ENCODE results near the gene MRPL20.
"Not testable (repeated sequence)": the region's sequence is repeated elsewhere in the genome, so short reads cannot be mapped to it uniquely, and the experiment has no call there.

Gene MRPL20

DNA sequence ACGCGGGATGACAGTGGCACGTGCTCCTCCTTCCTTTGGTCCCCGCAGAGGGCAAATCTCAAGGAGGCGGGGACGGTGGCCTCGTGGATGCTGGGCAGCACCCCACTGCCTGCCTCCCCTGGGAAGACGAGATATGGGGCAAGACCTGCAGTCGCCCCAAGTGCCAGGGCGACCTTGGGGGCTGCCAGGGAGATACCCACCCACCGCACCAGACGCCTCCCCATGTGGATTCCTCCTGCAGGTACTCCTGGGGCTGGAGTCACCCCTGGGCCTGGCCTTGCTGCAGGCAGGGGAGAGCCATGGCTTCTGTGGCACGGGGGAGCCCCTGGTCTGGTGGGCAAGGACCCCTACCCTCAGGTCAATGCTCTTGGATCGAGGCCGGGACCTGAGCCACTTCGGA is 26.2 kb downstream of the MRPL20 start:
- DNase-seq, result no peak

GRCh38 chr1:1377540-1378205 is 29.4 kb downstream of the MRPL20 start:
- DNase-seq, result no peak

DNA sequence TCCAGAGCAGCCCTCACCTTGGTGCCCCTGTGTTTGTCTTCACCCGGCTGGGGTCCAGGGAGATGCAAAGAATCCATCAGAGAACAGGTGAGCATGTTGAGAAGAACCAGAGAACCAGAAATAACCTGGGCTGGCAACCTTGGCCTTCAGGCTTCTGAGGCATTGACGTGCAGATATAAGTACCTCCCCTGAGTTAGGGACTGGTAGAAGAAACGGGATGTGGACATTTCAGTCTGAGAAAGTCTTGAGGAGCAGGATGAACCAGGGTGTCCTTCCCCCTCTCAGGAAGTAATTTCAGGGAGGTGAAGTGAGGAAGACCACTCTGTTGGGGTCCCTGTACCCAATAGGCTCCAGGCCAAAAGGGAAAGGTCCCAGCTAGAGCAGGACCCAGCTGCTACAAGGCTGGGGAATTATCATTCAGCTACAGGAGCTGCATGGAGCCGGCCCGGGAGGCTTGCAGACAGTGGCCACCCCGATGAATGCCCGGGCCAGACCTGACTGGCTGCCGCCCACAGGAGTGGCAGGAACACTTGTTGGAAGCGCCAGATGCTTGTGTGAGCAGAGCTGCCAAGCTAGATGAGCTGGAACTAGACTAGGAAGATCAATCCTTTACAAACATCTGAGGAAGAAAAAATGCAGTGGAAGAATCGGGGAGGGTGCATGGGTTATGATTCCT is 30.4 kb downstream of the MRPL20 start:
- DNase-seq, result no peak

DNA sequence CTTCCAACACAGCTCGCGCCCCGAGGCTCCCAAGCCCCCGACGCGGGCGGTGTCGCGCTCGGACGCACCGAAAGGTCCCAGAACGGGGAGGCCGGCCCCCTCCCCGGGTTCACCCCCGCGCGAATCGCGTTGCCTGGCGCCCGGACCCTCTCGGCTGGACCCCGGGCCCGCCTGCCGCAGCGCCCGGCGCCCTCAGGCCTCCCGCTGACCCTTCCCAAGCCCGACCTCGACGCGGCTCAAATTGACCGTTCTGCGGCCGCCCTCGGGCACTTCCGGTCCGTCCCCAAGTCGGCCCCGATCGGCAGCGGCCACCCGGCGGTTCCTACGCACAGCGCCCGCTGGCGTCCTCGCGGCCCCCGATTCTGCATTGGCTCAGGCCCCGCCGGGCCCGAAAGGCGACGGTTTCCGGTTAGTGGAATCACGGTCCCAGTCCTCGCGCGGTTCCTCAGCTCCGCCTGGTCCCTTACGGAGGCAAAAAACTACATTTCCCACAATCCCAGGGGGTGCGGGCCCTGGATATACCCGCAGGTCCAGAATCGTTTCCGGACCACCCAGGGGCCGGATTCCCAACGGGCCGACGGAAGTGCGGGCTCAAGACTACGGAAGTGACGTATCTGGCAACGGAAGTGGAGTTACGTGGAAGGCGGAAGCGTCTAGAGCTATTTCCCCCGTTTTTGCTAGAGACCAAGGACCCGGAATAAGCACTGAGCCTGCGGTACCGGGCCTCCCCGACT is 32.0 kb downstream of the MRPL20 start, which contains the start of gene AURKAIP1:
Gene AURKAIP1, minus strand, starts transcription at position 279 of the 734 bp plus-strand sequence. CDS start 451 bp downstream, outside the sequence.
- DNase-seq, result peak; percentile 100

DNA sequence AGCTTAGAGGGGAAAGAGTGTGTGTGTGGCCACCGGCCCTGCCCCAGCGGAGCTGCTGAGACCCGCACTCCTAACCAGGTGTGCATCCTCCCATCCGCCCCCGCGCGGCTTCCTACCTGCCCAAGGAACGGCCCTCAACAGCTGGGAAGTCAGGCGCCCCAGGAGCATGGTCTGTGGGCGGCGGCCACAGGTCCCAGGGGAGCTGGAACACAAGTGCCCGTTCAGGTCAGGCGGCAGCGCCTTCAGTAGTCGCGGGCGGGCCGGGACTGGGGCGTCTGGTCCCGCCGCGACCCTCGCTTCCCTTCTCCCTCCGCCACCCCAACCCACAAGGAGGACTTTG is 32.5 kb downstream of the MRPL20 start:
- no peak for DNase-seq

DNA sequence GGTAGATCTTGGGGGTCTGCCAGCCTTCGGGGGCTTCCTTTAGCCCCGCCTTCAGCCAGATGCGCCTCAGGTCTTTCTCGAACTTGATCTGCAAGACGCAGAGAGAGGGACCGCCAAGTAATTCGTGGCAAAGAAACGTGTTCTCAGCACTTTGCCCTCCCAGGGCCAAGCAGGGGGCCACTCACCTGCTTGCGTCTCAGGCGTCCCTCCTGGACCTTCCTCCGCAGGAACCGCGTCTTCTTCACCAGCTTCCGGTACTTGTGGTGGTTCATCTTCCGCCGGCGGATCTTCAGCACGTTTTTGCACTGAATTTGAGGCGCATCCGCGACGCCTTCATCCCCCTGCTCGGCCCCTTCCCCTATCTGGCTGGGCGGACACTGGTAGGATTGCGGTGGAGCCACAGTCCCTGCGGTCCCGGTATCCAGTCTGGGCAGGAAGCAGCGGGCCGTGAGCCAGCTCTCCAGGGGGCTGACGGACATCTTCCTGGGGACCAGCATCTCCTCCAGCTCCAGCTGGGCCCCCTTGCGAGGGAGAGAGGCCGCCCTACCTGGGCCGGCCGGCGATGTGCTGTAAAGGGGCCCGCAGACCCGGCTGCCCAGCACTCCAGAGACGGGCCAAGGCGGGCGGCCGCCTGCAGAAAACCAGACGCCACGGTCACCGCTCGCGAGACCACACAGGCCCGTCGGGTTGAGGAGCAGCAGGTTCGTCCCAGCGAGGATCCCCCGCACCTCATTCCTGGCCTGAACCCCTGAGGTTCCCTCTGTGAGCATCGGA is 33.1 kb downstream of the MRPL20 start:
- no peak for DNase-seq

DNA sequence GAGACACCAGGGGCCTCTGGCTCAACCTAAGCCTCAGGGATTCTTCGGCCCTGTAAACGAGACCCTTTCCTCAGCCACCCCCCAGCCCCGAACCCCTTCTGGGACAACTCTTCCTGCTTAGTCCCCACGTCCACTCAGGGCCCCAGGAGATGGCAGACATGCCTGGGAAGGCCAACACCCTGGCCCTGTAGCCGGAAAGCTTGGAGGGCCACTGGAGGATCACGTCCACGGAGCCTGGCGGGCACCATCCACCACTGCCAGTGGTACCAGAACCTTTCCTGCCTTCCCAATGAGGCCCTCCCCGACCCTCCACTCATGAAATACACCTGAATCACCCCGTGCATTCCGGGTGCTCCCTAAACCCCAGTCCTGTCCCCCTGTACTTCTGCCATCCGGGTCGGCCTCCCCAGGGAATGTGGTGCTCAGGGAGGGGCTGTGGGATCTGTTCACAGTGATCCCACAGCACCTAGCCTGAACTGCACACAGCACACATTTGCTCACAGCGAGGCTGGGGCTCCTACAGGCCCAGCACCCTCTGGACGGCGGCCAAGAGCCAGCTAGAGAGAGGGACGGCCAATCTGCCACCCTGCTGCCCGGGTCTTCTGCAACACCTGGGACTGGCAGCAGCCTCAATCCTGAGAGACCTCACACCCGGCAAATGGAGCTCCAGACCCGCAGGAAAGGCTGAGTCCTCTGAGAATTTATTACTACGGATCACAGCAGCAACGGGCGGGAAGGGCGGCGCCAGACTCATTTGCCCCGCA is 33.9 kb downstream of the MRPL20 start:
- DNase-seq, result no peak

- DNase-seq, result peak; percentile 55
Observed at GRCh38 chr1:1371746-1372711, 35.1 kb downstream of the MRPL20 start.

- peak; percentile 79 for DNase-seq
Observed at GRCh38 chr1:1371364-1371745, 35.7 kb downstream of the MRPL20 start.

DNA sequence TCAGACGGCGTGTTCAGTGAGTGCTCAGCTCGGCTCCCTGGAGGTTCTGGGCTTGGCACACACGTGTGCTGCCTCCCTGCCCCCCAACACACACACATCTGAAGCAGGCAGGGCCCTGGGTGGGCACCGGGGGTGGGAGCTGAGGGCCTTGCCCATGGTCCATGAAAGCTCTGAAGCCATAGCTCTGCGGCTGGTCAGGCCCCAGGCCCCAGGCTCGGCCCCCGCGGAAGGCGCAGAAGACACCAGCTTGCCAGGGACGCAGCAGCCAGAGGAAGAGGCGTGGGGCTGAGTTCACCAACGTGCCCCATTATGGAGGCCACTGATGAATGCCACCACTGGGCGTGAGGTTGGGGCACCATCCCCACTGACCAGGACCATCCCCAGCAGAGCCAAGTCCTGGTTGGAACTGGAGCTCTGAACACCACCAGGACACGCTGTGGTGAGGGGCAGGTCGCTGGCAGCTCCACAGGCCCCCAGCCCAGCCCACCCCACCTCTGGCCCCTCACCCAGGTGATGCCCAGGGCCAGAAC is 36.3 kb downstream of the MRPL20 start:
- no peak for DNase-seq

DNA sequence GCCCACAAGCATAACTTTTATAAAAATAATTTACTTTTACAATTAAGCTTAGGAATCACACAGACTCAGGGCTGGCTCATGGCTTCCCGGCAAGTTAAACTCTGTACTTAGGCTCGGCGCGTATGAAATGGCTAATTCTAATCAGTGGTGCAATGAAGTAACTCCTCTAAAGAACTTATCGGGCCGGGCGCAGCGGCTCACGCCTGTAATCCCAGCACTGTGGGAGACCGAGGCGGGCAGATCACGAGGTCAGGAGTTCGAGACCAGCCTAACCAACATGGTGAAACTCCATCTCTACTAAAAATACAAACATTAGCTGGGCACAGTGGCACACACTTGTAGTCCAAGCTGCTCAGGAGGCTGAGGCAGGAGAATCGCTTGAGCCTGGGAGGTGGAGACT is 37.0 kb downstream of the MRPL20 start:
- DNase-seq, result not testable (repeated sequence)

- no peak for DNase-seq
Observed at GRCh38 chr1:1367315-1367714, 39.8 kb downstream of the MRPL20 start.

- DNase-seq, result no peak
Observed at GRCh38 chr1:1366699-1367066, 40.4 kb downstream of the MRPL20 start.

GRCh38 chr1:1365875-1366698 is 41.0 kb downstream of the MRPL20 start:
- DNase-seq, result no peak

- no peak for DNase-seq
Observed at GRCh38 chr1:1364266-1364665, 42.8 kb downstream of the MRPL20 start.

- DNase-seq, result no peak
Observed at GRCh38 chr1:1361982-1362423, 45.1 kb downstream of the MRPL20 start.

- DNase-seq, result no peak
Observed at GRCh38 chr1:1361233-1361981, 45.7 kb downstream of the MRPL20 start.

DNA sequence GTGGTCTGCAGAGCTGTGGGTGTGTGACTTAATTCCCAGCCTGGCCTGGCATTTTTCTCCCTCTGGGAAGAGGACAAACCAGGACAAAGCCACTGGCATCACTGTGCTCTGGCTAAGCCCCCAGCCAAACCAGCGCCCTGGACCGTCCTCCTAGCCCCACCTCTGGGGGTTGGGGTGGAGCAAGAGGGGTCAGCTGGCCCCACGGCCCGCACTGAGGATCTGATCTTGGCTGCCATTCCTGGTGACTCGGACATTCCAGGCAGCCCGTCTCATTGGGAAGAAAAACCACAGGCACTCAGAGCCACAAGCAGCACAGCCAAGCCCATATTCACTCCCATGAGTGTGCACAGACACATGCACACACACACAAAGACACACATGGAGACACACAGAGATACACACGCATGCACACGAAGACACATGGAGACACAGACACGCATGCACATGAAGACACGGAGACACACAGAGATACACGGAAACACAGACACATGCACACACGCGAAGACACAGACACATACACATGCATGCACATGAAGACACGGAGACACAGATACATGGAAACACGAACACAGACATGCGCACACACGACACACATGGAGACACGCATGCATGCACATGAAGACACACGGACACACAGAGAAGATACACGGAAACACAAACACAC is 46.5 kb downstream of the MRPL20 start:
- no peak for DNase-seq

Measured in hematopoietic multipotent progenitor cell treated with erythropoietin and hydrocortisone succinate and interleukin-3 and kit ligand, for 8 days (in vitro differentiated cells).